Measurements from ENCODE around the gene SFTPA1. TPM values are rescaled to one million over a fixed set of nuclear protein-coding genes. Genes with fewer than 3 reads are reported as not detected.
"Not testable (repeated sequence)": the region's sequence is repeated elsewhere in the genome, so short reads cannot be mapped to it uniquely, and the experiment has no call there.

Gene SFTPA1
- total and polyA plus RNA-seq, 4 donors = not detected

DNA sequence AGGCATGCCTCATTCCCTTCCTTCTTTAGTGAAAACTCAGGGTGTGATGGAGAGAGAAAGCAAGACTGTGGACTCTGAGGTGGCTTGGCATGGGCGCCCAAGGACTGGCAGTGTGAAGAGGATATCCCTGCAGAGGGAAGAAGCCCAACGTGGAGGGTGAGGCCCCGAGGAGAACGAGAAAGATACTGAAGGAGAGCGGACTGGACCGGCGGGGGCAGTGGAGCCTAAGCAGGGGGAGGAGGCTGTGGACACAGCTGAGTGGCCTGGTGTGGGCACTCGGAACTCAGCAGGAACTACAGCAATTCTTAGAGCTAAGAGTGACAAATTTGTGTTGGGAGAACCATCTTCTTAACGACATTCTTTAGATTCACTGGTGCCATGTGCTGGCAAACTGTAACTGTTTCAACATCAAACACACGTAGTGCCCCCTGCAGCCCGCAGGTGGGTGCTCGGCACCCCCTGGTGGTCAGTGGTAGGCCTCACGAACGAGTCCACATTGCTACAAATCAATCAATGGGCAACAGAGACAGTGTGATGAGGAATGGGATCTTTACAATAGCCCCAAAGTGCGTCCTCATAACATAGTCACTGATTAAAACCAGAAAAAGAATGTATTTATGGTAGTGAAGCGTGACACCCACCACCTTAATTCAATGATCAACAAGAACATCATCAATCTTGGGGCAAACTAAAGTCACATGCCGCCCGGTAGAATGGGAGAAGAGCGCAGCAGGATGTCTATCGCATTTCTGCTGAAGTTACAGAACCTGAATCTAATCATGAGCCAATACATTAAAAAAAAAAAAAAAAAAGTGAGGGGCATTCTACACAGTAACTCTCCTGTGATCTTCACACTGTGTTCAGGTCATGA is 2.0 kb upstream of the SFTPA1 start:
- no peak overlapping the region for H3K4me3 ChIP-seq (ENCODE audit: low read depth in 1 of 3, low read length in 3 of 3)
- WGBS = 55% methylated on average over 20 of the region's 20 CpGs
- peaks cover 0 to 1% (median 0%) of the 10 kb centered on the region in 4 donors for H3K4me1 ChIP-seq (ENCODE audit: control insufficient read depth in 4 of 4, insufficient read depth in 4 of 4, low read length in 3 of 4)
- H3K27ac ChIP-seq (ENCODE audit: low read depth in 1 of 2, low read length in 2 of 2) = no peak overlapping the region
- no peaks in the 10 kb centered on the region for H3K36me3 ChIP-seq (ENCODE audit: control insufficient read depth in 4 of 4, insufficient read depth in 3 of 4, low read depth in 1 of 4, low read length in 3 of 4)
- H3K9me3 ChIP-seq (ENCODE audit: control insufficient read depth in 4 of 4, low read length in 3 of 4) = no peaks in the 10 kb centered on the region
- no peaks in the 10 kb centered on the region for H3K27me3 ChIP-seq (ENCODE audit: control insufficient read depth in 4 of 4, insufficient read depth in 4 of 4, low read length in 3 of 4)
- TF ChIP-seq HNF4A (conservative IDR thresholded peaks at IDR 0.05) (no peak), RAD21 (IDR thresholded peaks at IDR 0.05) (peak; percentile 76 to 82)
- TF ChIP-seq, protein P1, sequence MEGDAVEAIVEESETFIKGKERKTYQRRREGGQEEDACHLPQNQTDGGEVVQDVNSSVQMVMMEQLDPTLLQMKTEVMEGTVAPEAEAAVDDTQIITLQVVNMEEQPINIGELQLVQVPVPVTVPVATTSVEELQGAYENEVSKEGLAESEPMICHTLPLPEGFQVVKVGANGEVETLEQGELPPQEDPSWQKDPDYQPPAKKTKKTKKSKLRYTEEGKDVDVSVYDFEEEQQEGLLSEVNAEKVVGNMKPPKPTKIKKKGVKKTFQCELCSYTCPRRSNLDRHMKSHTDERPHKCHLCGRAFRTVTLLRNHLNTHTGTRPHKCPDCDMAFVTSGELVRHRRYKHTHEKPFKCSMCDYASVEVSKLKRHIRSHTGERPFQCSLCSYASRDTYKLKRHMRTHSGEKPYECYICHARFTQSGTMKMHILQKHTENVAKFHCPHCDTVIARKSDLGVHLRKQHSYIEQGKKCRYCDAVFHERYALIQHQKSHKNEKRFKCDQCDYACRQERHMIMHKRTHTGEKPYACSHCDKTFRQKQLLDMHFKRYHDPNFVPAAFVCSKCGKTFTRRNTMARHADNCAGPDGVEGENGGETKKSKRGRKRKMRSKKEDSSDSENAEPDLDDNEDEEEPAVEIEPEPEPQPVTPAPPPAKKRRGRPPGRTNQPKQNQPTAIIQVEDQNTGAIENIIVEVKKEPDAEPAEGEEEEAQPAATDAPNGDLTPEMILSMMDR (IDR thresholded peaks at IDR 0.05; ENCODE audit: low read depth, low read length, missing input control) = peak; percentile 46
- DNase-seq (ENCODE audit: low spot score) = no peak
- no peak overlapping the region for H3K9ac ChIP-seq (ENCODE audit: low read depth in 1 of 2, low read length in 2 of 2)

- H3K9me3 ChIP-seq (ENCODE audit: control insufficient read depth in 4 of 4, low read length in 3 of 4); H3K4me1 ChIP-seq (ENCODE audit: control insufficient read depth in 4 of 4, insufficient read depth in 4 of 4, low read length in 3 of 4); H3K27me3 ChIP-seq (ENCODE audit: control insufficient read depth in 4 of 4, insufficient read depth in 4 of 4, low read length in 3 of 4); H3K4me3 ChIP-seq (ENCODE audit: low read depth in 1 of 3, low read length in 3 of 3); H3K36me3 ChIP-seq (ENCODE audit: control insufficient read depth in 4 of 4, insufficient read depth in 3 of 4, low read depth in 1 of 4, low read length in 3 of 4); H3K9ac ChIP-seq (ENCODE audit: low read depth in 1 of 2, low read length in 2 of 2); DNase-seq (ENCODE audit: low spot score); H3K27ac ChIP-seq (ENCODE audit: low read depth in 1 of 2, low read length in 2 of 2): not testable (repeated sequence)
- 95% methylated on average over 17 of the region's 18 CpGs for WGBS
Measured at GRCh38 chr10:79611193-79611976, 646 bp downstream of the SFTPA1 start.

GRCh38 chr10:79615577-79615976 is 4.8 kb downstream of the SFTPA1 start:
- Histone ChIP-seq H3K4me1 (ENCODE audit: control insufficient read depth in 4 of 4, insufficient read depth in 4 of 4, low read length in 3 of 4) (peaks cover 0 to 2% (median 0%) of the 10 kb centered on the region in 4 donors), H3K27ac (ENCODE audit: low read depth in 1 of 2, low read length in 2 of 2) (no peak overlapping the region), H3K36me3 (ENCODE audit: control insufficient read depth in 4 of 4, insufficient read depth in 3 of 4, low read depth in 1 of 4, low read length in 3 of 4) (no peaks in the 10 kb centered on the region), H3K9me3 (ENCODE audit: control insufficient read depth in 4 of 4, low read length in 3 of 4) (no peaks in the 10 kb centered on the region), H3K4me3 (ENCODE audit: low read depth in 1 of 3, low read length in 3 of 3) (no peak overlapping the region), H3K27me3 (ENCODE audit: control insufficient read depth in 4 of 4, insufficient read depth in 4 of 4, low read length in 3 of 4) (no peaks in the 10 kb centered on the region), H3K9ac (ENCODE audit: low read depth in 1 of 2, low read length in 2 of 2) (no peak overlapping the region)
- WGBS = 84% methylated on average over 3 of the region's 3 CpGs
- no peak for TF ChIP-seq HNF4A (conservative IDR thresholded peaks at IDR 0.05)
- TF ChIP-seq, protein P2, sequence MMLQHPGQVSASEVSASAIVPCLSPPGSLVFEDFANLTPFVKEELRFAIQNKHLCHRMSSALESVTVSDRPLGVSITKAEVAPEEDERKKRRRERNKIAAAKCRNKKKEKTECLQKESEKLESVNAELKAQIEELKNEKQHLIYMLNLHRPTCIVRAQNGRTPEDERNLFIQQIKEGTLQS (IDR thresholded peaks at IDR 0.05) = no peak
- TF ChIP-seq EGR1 (IDR thresholded peaks at IDR 0.05; ENCODE audit: low read depth in 2 of 2) = no peak
- TF ChIP-seq HNF4G (IDR thresholded peaks at IDR 0.05) = no peak
- no peak for TF ChIP-seq GABPA (IDR thresholded peaks at IDR 0.05 in 1 of 2, conservative IDR thresholded peaks at IDR 0.05 in 1 of 2)
- no peak for TF ChIP-seq NR2F2 (IDR thresholded peaks at IDR 0.05)
- TF ChIP-seq JUND (IDR thresholded peaks at IDR 0.05) = no peak
- TF ChIP-seq, protein P1 (IDR thresholded peaks at IDR 0.05; ENCODE audit: low read depth, low read length, missing input control) = no peak
- no peak for TF ChIP-seq TAF1 (conservative IDR thresholded peaks at IDR 0.05)
- no peak for TF ChIP-seq RXRA (IDR thresholded peaks at IDR 0.05)
- no peak for TF ChIP-seq FOXA2 (IDR thresholded peaks at IDR 0.05)
- TF ChIP-seq, protein P3, sequence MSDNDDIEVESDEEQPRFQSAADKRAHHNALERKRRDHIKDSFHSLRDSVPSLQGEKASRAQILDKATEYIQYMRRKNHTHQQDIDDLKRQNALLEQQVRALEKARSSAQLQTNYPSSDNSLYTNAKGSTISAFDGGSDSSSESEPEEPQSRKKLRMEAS (IDR thresholded peaks at IDR 0.05) = no peak
- TF ChIP-seq YY1 (IDR thresholded peaks at IDR 0.05) = no peak
- TF ChIP-seq RAD21 (IDR thresholded peaks at IDR 0.05) = no peak
- no peak for DNase-seq (ENCODE audit: low spot score)
